Erythroblast (primary cell): Measurements from ENCODE around the gene GPSM1.

Source experiments
- GATA1 ChIP-seq: IDR thresholded peaks from 2 replicates; pipeline ENCODE4 v1.6.1; 2011; ENCODE audit warnings: low read depth, mild to moderate bottlenecking, control low read depth, low read length, moderate library complexity
- POLR2A ChIP-seq: IDR thresholded peaks from 2 replicates; pipeline ENCODE4 v1.6.1; 2011; ENCODE audit warnings: mild to moderate bottlenecking, low read length

DNA sequence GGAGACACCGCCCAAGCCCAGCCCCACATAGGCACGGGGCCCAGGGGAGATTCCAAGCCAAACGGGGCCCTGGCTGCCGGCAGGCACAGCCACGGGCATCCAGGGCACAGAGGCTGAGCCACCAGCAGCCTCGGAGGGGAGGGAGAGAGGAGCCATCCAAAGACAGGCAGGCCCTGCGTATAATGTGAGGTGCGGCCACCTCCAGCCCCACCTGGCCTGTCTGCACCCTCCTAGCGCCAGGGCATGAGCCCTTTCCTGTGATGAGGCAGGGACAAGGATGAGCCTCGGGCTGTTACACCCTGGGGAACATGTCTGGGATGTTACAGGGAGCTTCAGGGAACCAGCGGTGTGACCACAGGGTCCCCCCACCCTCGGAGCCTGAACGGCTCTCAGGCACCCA, 22.4 kb upstream of the GPSM1 start:
- TF ChIP-seq POLR2A: no peak
- TF ChIP-seq GATA1: no peak
